Measurements from ENCODE around the gene ACTR3.

The ACTR3 gene

DNA sequence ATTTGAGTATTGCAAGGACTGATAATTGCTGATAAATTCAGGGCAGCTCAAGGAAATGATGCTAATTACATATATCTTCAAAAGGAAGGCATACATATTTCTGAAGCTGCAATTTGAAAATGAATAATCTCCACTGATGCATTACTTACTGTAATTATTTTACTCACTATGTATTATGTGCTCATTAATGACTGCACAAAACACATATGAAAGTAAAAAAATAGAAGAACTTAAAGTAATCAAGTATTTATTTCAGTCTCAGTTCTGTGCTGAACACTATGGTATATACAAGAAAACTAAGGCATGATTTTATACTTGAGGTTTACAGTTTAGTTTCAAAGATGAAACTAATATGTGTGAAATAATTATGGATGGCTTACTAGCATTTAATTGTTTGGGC lies 9.3 kb downstream of the ACTR3 start:
- TF ChIP-seq, protein P1, sequence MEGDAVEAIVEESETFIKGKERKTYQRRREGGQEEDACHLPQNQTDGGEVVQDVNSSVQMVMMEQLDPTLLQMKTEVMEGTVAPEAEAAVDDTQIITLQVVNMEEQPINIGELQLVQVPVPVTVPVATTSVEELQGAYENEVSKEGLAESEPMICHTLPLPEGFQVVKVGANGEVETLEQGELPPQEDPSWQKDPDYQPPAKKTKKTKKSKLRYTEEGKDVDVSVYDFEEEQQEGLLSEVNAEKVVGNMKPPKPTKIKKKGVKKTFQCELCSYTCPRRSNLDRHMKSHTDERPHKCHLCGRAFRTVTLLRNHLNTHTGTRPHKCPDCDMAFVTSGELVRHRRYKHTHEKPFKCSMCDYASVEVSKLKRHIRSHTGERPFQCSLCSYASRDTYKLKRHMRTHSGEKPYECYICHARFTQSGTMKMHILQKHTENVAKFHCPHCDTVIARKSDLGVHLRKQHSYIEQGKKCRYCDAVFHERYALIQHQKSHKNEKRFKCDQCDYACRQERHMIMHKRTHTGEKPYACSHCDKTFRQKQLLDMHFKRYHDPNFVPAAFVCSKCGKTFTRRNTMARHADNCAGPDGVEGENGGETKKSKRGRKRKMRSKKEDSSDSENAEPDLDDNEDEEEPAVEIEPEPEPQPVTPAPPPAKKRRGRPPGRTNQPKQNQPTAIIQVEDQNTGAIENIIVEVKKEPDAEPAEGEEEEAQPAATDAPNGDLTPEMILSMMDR (IDR thresholded peaks at IDR 0.05; ENCODE audit: borderline replicate concordance, control extremely low read depth, extremely low read depth, insufficient read depth, missing control alignments): no peak
- in situ Hi-C loops (cut with MboI; ENCODE audit: low sequenced_read_pairs, unreplicated experiment): no loop called here
- DNase-seq (ENCODE audit: low spot score): no peak

DNA sequence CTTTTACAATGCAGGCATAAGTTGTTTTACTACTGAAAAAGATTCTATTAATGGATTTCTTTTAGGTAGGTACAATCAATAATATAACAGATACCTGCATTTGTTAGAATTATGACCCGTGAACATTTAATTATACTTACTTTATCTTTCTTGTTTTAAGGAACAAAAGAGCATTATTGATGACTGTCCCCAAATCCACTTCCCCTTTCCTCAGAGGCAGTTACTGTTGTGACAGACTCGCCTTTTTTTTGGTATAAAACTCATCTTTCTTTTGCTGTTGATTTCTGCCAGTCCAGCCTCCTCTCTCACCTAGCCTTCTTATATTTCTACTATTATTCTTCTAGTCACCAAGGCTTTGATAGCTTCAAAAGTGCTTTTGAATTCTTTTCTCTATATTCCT lies 12.1 kb downstream of the ACTR3 start:
- in situ Hi-C loops (cut with MboI; ENCODE audit: low sequenced_read_pairs, unreplicated experiment): no loop called here
- no peak for DNase-seq (ENCODE audit: low spot score)
- TF ChIP-seq, protein P1 (IDR thresholded peaks at IDR 0.05; ENCODE audit: borderline replicate concordance, control extremely low read depth, extremely low read depth, insufficient read depth, missing control alignments): no peak

DNA sequence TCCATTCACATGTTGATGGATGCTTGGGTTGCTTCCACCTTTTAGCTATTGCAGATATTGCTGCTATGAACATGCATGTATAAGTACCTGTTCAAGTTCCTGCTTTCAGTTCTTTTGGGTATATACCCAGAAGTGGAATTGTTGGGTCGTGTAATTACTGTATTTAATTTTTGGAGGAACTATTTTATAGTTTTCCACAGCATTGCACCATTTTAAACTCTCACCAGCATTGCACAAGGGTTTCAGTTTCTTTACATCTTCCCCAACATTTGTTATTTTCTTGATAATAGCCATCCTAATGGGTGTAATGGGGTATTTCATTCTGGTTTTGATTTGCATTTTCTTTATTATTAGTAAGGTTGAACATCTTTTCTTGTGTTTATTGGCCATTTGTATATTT lies 16.0 kb downstream of the ACTR3 start:
- TF ChIP-seq, protein P1 (IDR thresholded peaks at IDR 0.05; ENCODE audit: borderline replicate concordance, control extremely low read depth, extremely low read depth, insufficient read depth, missing control alignments): no peak
- no peak for DNase-seq (ENCODE audit: low spot score)
- in situ Hi-C loops (cut with MboI; ENCODE audit: low sequenced_read_pairs, unreplicated experiment): no loop called here

GRCh38 chr2:113906647-113907046 lies 16.8 kb downstream of the ACTR3 start:
- no peak for DNase-seq (ENCODE audit: low spot score)
- in situ Hi-C loops (cut with MboI; ENCODE audit: low sequenced_read_pairs, unreplicated experiment): no loop called here
- TF ChIP-seq, protein P1 (IDR thresholded peaks at IDR 0.05; ENCODE audit: borderline replicate concordance, control extremely low read depth, extremely low read depth, insufficient read depth, missing control alignments): no peak

DNA sequence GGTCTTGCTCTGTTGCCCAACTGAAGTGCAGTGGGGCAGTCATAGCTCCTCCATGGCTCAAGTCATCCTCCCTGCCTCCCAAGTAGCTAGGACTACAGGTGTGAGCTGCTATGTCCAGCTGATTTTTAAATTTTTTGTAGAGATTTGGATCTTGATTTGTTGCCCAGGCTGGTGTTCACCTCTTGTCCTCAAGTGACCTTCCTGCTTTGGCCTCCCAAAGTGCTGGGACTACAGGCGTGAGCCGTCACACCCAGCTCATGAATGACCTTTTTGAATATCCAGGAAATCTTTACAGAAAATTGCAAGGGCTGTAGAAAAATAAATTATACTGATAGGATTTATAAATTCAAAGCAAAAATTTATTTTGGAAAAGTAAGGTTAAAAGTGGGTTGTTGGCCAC lies 17.4 kb downstream of the ACTR3 start:
- TF ChIP-seq, protein P1 (IDR thresholded peaks at IDR 0.05; ENCODE audit: borderline replicate concordance, control extremely low read depth, extremely low read depth, insufficient read depth, missing control alignments): no peak
- in situ Hi-C loops (cut with MboI; ENCODE audit: low sequenced_read_pairs, unreplicated experiment): no loop called here

GRCh38 chr2:113910110-113910717 lies 20.3 kb downstream of the ACTR3 start:
- no peak for DNase-seq (ENCODE audit: low spot score)
- TF ChIP-seq, protein P1 (IDR thresholded peaks at IDR 0.05; ENCODE audit: borderline replicate concordance, control extremely low read depth, extremely low read depth, insufficient read depth, missing control alignments): no peak
- in situ Hi-C loops (cut with MboI; ENCODE audit: low sequenced_read_pairs, unreplicated experiment): no loop called here

More for the DNA sequence above, 17.4 kb downstream of the ACTR3 start:
- no peak for DNase-seq (ENCODE audit: low spot score)
